ENCODE data around the gene EIF4G3. TPM values are rescaled to one million over a fixed set of nuclear protein-coding genes. Genes with fewer than 3 reads are reported as not detected.

The EIF4G3 gene
- total and polyA plus RNA-seq, 9 of the 15 experiments (the other 6 are each of a cell fraction or from before 2014, with no cell fraction given), result 6.7 to 40.5 (median 32.1) TPM

GRCh38 chr1:20964540-20965484 is 211.9 kb downstream of the EIF4G3 start (continued):
- no peak for TF ChIP-seq HEY1 (CRISPR knock-in tag; IDR thresholded peaks at IDR 0.05; ENCODE audit: borderline replicate concordance)
- TF ChIP-seq ARID3A (IDR thresholded peaks at IDR 0.05; ENCODE audit: borderline replicate concordance, low read depth, low read length), result no peak
- no peak for TF ChIP-seq SMC3 (conservative IDR thresholded peaks at IDR 0.05; ENCODE audit: insufficient read depth, low read depth, low read length)
- TF ChIP-seq SRSF1 (IDR thresholded peaks at IDR 0.05; ENCODE audit: low read depth, low read length), result no peak
- no peak for TF ChIP-seq RNF2 (IDR thresholded peaks at IDR 0.05)
- no peak for TF ChIP-seq SRSF9 (IDR thresholded peaks at IDR 0.05; ENCODE audit: borderline replicate concordance, low read depth, low read length)
- no peak for TF ChIP-seq TCF7L2 (IDR thresholded peaks at IDR 0.05; ENCODE audit: low read depth, low read length)
- TF ChIP-seq KAT8 (IDR thresholded peaks at IDR 0.05; ENCODE audit: low read depth), result no peak
- TF ChIP-seq ZNF224 (CRISPR knock-in tag; IDR thresholded peaks at IDR 0.05), result no peak
- no peak for TF ChIP-seq CREB3L1 (IDR thresholded peaks at IDR 0.05; ENCODE audit: borderline replicate concordance, low read depth)
- no peak for TF ChIP-seq GTF2F1 (IDR thresholded peaks at IDR 0.05; ENCODE audit: low read depth, low read length)
- no peak for TF ChIP-seq ZNF780A (CRISPR knock-in tag; IDR thresholded peaks at IDR 0.05)
- TF ChIP-seq ZNF431 (CRISPR knock-in tag; IDR thresholded peaks at IDR 0.05), result peak; percentile 53; the same call in 1 of the 2 replicates
- TF ChIP-seq E2F1 (CRISPR knock-in tag; IDR thresholded peaks at IDR 0.05), result no peak
- no peak for TF ChIP-seq NCOR1 (IDR thresholded peaks at IDR 0.05)
- peak; percentile 15; the same call in 1 of the 2 replicates for TF ChIP-seq ARID1B (IDR thresholded peaks at IDR 0.05)
- no peak for TF ChIP-seq NCOA1 (IDR thresholded peaks at IDR 0.05; ENCODE audit: low read depth)
- TF ChIP-seq ZNF324 (CRISPR knock-in tag; IDR thresholded peaks at IDR 0.05), result no peak
- no peak for TF ChIP-seq KLF6 (CRISPR knock-in tag; IDR thresholded peaks at IDR 0.05; ENCODE audit: borderline replicate concordance)
- no peak for TF ChIP-seq ZNF41 (CRISPR knock-in tag; conservative IDR thresholded peaks at IDR 0.05)
- peak; percentile 17; the same call in 1 of the 2 replicates for TF ChIP-seq CXXC5 (CRISPR knock-in tag; IDR thresholded peaks at IDR 0.05)
- no peak for TF ChIP-seq ZNF239 (CRISPR knock-in tag; IDR thresholded peaks at IDR 0.05)
- peak; percentile 50; the same call in 1 of the 2 replicates for TF ChIP-seq ZNF384 (IDR thresholded peaks at IDR 0.05; ENCODE audit: low read depth, low read length)
- TF ChIP-seq ZSCAN29 (IDR thresholded peaks at IDR 0.05), result no peak
- peak; percentile 60 for TF ChIP-seq ELF1 (tag; IDR thresholded peaks at IDR 0.05)
- TF ChIP-seq KAT7 (CRISPR knock-in tag; IDR thresholded peaks at IDR 0.05; ENCODE audit: borderline replicate concordance), result no peak

All from K562 (cell line).